Parietal lobe (tissue), 1 donor: ENCODE measurements around the gene IL17C. TPM values are rescaled to one million over a fixed set of nuclear protein-coding genes. Genes with fewer than 3 reads are reported as not detected.

Source experiments
- total RNA-seq: library from RNA; depleted of rRNA; stranded (reverse); fragments of >200 nt; gene quantifications from one replicate; pipeline ENCODE4 v1.2.3, GENCODE V29; 2014

IL17C gene, protein sequence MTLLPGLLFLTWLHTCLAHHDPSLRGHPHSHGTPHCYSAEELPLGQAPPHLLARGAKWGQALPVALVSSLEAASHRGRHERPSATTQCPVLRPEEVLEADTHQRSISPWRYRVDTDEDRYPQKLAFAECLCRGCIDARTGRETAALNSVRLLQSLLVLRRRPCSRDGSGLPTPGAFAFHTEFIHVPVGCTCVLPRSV
- total RNA-seq = not detected

GRCh38 chr16:88638323-88639230, at the start of gene IL17C:
Gene IL17C, plus strand, starts transcription at chr16:88638572. Its CDS starts 70 bp downstream, at chr16:88638642.

GRCh38 chr16:88650749-88651275, 12.4 kb downstream of the IL17C start, which contains the start of gene CYBA:
Gene CYBA, minus strand, starts transcription at chr16:88651053. Its CDS starts 40 bp downstream, at chr16:88651013.

GRCh38 chr16:88662843-88663606, 24.7 kb downstream of the IL17C start, which contains the start of gene MVD:
Gene MVD, minus strand, starts transcription at chr16:88663091. Its CDS starts 11 bp downstream, at chr16:88663080.

DNA sequence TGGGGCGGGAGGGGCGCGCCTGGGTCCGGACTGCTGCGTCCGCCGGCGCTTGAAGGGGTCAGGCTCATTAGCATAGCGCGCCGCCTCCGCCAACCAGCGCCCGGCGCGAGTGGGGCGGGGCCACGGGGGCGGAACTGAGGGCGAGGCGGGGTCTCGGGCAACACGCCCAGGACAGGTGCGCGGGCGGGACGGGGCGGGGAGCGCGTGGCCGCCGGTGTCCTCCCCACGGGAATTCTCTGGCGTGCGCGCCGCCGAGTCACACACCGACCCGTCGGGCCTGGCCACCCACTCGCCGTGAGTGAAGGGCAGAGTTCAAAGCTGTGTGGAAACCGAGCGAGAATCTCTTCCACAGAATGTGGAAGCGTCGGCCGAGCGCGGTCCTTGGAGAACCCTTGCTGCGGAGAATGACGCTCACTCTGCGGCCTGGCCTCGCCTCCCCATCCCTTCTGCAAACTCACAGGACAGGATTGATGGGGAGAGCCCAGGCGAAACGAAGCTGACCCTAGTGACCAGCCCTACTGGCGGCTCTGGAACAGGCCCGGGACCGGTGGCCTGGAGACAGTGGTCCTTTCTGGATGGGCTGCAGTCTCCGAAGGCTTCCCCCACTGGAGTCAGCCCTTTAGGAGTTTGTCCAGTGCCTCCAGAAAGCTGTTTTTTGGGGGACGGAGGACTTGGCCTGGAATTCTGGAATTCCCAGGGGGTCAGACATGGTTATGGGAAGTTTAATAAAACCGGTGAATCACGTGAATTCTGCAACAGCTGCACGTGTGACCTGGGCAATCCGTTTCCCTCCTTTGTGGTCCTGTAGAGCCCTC, 48.3 kb downstream of the IL17C start, which contains the start of gene SNAI3:
TSS of gene SNAI3 (minus strand) at position 69 of the 815 bp plus-strand sequence. CDS start 101 bp downstream, outside the sequence.

Other genes with a start within 250 kb of the IL17C start
- gene ZFPM1, start 185.3 kb upstream of the IL17C start, total RNA-seq = 2.2 TPM
- gene ZC3H18, start 68.2 kb upstream of the IL17C start, total RNA-seq = 21.9 TPM
- 17.2 TPM for gene CYBA, start 12.5 kb downstream of the IL17C start, total RNA-seq
- gene MVD, start 24.5 kb downstream of the IL17C start, total RNA-seq = 79.5 TPM
- not detected for gene SNAI3, start 47.9 kb downstream of the IL17C start, total RNA-seq
- 11.3 TPM for gene RNF166, start 67.8 kb downstream of the IL17C start, total RNA-seq
- 13.8 TPM for gene CTU2, start 67.9 kb downstream of the IL17C start, total RNA-seq
- 8.5 TPM for gene PIEZO1, start 146.6 kb downstream of the IL17C start, total RNA-seq
- gene CDT1, start 165.2 kb downstream of the IL17C start, total RNA-seq = 2.5 TPM
- gene APRT, start 173.4 kb downstream of the IL17C start, total RNA-seq = 13.1 TPM
- gene GALNS, start 218.4 kb downstream of the IL17C start, total RNA-seq = 25.4 TPM
- 36.6 TPM for gene TRAPPC2L, start 218.6 kb downstream of the IL17C start, total RNA-seq
- gene PABPN1L, start 228.1 kb downstream of the IL17C start, total RNA-seq = not detected